Psoas muscle (tissue), 8 donors: ENCODE data around the gene TDRD9. TPM values are rescaled to one million over a fixed set of nuclear protein-coding genes. Genes with fewer than 3 reads are reported as not detected.

ENCODE experiments used
- ATAC-seq, 4 donors: fragments of 200-7000 bp; cut with Tn5 transposase; one replicate each; pipeline ENCODE4 v1.9.1; 2020; ENCODE audit warnings: moderate library complexity in 3 of 4, mild to moderate bottlenecking in 2 of 4
- DNase-seq, 2 donors: peaks; one replicate each; pipeline ENCODE4 v3.0.0-alpha.2; 2020
- H3K27ac ChIP-seq: fragments of 200-600 bp; one replicate; pipeline ENCODE4 v1.8.0; 2022
- H3K27me3 ChIP-seq, 3 donors: fragments of 200-600 bp in 1 of 3; one replicate each; pipeline versions ENCODE4 v1.6.1 to v1.8.0; 2013 to 2022; ENCODE audit warnings: low read length in 2 of 3, mild to moderate bottlenecking in 2 of 3, moderate library complexity in 1 of 3; ENCODE audit not compliant: insufficient read depth in 3 of 3
- H3K36me3 ChIP-seq, 2 donors: fragments of 200-600 bp in 1 of 2; one replicate each; pipeline versions ENCODE4 v1.6.1 to v1.8.0; 2013 to 2022; ENCODE audit warnings: low read depth in 1 of 2, mild to moderate bottlenecking in 1 of 2, moderate library complexity in 1 of 2; ENCODE audit not compliant: insufficient read depth in 1 of 2
- H3K4me1 ChIP-seq: fragments of 200-600 bp; one replicate; pipeline ENCODE4 v1.8.0; 2022
- H3K4me3 ChIP-seq: fragments of 200-600 bp; one replicate; pipeline ENCODE4 v1.8.0; 2022; ENCODE audit warnings: mild to moderate bottlenecking
- H3K9me3 ChIP-seq: fragments of 200-600 bp; one replicate; pipeline ENCODE4 v1.8.0; 2022
- CTCF ChIP-seq: fragments of 200-600 bp; IDR thresholded peaks from one replicate; pipeline ENCODE4 v1.8.0; 2022; ENCODE audit warnings: antibody characterized with exemption
- WGBS, 3 donors: extraction: QIAGEN DNeasy Blood & Tissue Kit; methylation state at CpG; one replicate each; pipeline versions ENCODE4 v1.1.6 to v1.1.7; 2013; 5-methylcytosine and 5-hydroxymethylcytosine counted together
- intact Hi-C, 2 donors: fragments of 100-400 bp; cut with DNase I; formaldehyde crosslinking; loops; one replicate each; pipeline versions ENCODE4 v1.11.0 to v1.14.2; 2022
- polyA plus RNA-seq, 3 donors: library from polyadenylated mRNA; stranded (reverse); fragments of 200-250 nt; gene quantifications; one replicate each; pipeline ENCODE4 v1.2.3, GENCODE V29; 2013
- total RNA-seq, 4 donors: library from RNA; stranded (reverse); fragmentation: NEBNext Ultra II Directional in 2 of 4; extraction: Animal tissue kit (Norgen Biotek cat#: 25700) in 2 of 4; gene quantifications; one replicate each; pipeline versions ENCODE4 v1.2.1 to v1.2.4, GENCODE V29; 2021 to 2023
- donor health status: healthy with polysubstance abuse.
- donor health status: DM: no; HTN: no; CAD: no; lungs with moderate emphysema.
- donor health status: Bipolar disorder and iron deficiency.
- donor health status: healthy.
- donor health status: DM: yes; HTN: yes; CAD: no.
- donor health status: DM: no; HTN: no; CAD: no.
- donor health status: DM: no; HTN: no; CAD: no.
- donor health status: DM: yes; HTN: yes; CAD: no.

Gene TDRD9
- total and polyA plus RNA-seq, 7 donors, result 0.13 to 1.3 (median 0.31) TPM

DNA sequence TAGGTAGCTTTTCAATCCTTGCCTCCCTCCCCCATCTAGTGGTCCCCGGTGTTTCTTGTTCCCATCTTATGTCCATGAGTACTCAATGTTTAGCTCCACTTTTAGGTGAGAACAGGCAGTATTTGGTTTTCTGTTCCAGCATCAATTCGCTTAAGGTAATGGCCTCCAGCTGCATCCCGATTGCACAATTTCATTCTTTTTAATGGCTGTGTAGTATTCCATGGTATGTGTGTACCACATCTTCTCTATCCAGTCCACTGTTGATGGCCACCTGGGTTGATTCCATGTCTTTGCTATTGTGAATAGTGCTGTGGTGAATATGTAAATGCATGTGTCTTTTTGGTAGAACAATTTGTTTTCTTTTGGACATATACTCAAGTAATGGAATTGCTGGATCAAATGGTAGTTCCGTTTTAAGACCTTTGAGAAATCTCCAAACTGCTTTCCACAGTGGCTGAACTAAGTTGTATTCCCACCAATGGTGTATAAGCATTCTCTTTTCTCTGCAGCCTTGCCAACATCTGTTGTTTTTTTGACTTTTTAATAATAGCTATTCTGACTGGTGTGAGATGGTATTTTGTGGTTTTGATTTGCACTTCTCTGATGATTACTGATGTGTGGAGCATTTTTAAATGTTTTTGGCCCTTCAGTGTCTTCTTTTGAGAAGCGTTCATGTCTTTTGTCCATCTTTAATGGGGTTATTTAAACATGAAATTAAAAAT lies 123.0 kb downstream of the TDRD9 start:
- no peaks in the 10 kb centered on the region for H3K4me1 ChIP-seq
- H3K27me3 ChIP-seq, result peaks cover 0 to 14% (median 4%) of the 10 kb centered on the region in 3 donors
- intact Hi-C loops, result no loop called here
- no peak for TF ChIP-seq CTCF
- H3K27ac ChIP-seq, result no peak overlapping the region
- WGBS, 3 donors, result 80 to 92% (median 86%) methylated on average over 5 of the region's 5 CpGs
- H3K9me3 ChIP-seq, result no peaks in the 10 kb centered on the region
- H3K36me3 ChIP-seq, result no peaks in the 10 kb centered on the region
- no peak for ATAC-seq
- DNase-seq, result no peak
- H3K4me3 ChIP-seq, result no peak overlapping the region

DNA sequence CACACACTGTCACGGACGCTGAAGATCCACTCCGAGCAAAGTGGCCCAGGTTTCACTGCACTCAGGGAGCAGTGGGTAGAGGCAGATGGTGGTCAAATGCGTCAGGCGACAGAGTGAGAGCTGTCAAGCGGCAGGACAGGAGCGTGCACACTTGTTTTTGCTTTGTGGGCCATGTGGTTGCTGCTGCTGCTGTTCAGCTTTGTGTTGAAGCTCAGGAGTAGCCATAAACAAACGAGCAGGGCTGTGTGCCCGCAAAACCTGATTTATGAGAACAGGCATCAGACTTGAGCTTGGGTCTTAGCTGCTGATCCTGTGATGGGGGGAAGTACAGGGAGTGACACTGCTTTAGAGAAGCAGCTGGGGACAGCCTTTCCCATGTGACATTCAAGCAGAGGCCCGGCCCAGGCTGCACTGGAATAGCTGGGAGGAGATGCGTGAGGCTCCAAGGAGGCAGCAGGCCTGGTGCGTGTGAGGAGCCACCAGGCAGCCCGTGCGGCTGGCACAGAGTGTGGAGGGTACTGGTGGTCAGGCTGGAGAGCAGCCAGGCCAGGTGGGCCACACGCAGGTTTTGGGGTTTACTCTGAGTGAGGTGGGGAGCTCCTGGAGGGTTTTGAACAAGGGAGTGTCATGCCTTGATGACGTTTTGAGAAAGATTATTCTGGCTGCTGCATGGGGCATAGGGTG lies 126.1 kb downstream of the TDRD9 start:
- ATAC-seq (no peak), DNase-seq (no peak)
- intact Hi-C loops, result no loop called here
- Histone ChIP-seq H3K9me3 (no peaks in the 10 kb centered on the region), H3K27ac (no peak overlapping the region), H3K4me1 (no peaks in the 10 kb centered on the region), H3K4me3 (no peak overlapping the region), H3K36me3 (no peaks in the 10 kb centered on the region), H3K27me3 (peaks cover 0 to 14% (median 4%) of the 10 kb centered on the region in 3 donors)
- WGBS, 3 donors, result 67 to 76% (median 75%) methylated on average over 16 of the region's 16 CpGs
- TF ChIP-seq CTCF, result no peak

DNA sequence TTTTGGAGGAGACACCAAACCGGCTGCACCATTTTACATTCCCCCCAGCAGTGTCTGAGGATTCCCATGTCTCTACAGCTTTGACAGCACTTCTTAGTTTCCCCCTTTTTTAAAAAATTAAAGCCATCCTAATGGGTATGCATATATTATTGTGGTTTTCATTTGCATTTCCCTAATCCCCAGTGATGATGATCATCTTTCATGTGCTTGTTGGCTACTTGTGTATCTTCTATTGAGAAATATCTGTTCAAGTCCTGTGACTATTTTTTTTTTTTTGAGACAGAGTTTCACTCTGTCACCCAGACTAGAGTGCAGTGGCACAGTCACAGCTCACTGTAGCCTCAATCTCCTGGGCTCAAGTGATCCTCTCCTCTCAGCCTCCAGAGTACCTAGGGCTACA lies 134.0 kb downstream of the TDRD9 start:
- no peak for TF ChIP-seq CTCF
- DNase-seq, result no peak
- no peak overlapping the region for H3K4me3 ChIP-seq
- whole genome bisulfite sequencing, 3 donors, result 78 to 88% (median 80%) methylated on average over 1 of the region's 1 CpG
- peaks cover 0 to 4% (median 3%) of the 10 kb centered on the region in 3 donors for H3K27me3 ChIP-seq
- H3K4me1 ChIP-seq, result no peaks in the 10 kb centered on the region
- no peaks in the 10 kb centered on the region for H3K36me3 ChIP-seq
- H3K27ac ChIP-seq, result no peak overlapping the region
- no peak for ATAC-seq
- intact Hi-C loops, result no loop called here
- H3K9me3 ChIP-seq, result no peaks in the 10 kb centered on the region

- Histone ChIP-seq H3K27ac (no peak overlapping the region), H3K4me3 (no peak overlapping the region), H3K4me1 (no peaks in the 10 kb centered on the region), H3K27me3 (peaks cover 0 to 10% (median 4%) of the 10 kb centered on the region in 3 donors), H3K9me3 (no peaks in the 10 kb centered on the region), H3K36me3 (no peaks in the 10 kb centered on the region)
- TF ChIP-seq CTCF, result no peak
- no peak for DNase-seq
- 73 to 85% (median 82%) methylated on average over 9 to 10 of the region's 10 CpGs for WGBS, 3 donors
- ATAC-seq, result no peak
- intact Hi-C loops, result no loop called here
Measured at GRCh38 chr14:104064003-104064402, 135.7 kb downstream of the TDRD9 start.
